ENCODE data around the gene RIPPLY3.

DNA sequence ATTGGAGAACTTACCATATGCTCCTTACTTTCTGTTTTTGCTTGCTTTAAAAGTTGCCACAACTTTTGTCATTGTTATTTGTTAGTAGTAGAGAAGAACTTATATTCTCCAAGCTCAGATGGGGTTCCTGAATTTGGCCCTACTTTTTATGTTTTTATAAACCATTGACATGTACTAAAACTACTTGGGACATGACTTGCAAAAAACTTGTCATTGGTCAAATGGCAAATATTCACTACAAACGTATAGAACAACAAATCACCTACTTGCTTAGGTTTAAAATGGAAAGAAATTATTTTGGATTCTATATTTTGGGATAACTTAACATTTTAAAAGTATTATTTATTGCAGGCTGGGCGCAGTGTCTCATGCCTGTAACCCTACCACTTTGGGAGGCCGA is 33.7 kb downstream of the RIPPLY3 start:
- TF ChIP-seq EZH2 (IDR thresholded peaks at IDR 0.05; ENCODE audit: borderline replicate concordance, low read depth, low read length, severe bottlenecking), result no peak
- TF ChIP-seq, protein P1, sequence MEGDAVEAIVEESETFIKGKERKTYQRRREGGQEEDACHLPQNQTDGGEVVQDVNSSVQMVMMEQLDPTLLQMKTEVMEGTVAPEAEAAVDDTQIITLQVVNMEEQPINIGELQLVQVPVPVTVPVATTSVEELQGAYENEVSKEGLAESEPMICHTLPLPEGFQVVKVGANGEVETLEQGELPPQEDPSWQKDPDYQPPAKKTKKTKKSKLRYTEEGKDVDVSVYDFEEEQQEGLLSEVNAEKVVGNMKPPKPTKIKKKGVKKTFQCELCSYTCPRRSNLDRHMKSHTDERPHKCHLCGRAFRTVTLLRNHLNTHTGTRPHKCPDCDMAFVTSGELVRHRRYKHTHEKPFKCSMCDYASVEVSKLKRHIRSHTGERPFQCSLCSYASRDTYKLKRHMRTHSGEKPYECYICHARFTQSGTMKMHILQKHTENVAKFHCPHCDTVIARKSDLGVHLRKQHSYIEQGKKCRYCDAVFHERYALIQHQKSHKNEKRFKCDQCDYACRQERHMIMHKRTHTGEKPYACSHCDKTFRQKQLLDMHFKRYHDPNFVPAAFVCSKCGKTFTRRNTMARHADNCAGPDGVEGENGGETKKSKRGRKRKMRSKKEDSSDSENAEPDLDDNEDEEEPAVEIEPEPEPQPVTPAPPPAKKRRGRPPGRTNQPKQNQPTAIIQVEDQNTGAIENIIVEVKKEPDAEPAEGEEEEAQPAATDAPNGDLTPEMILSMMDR (IDR thresholded peaks at IDR 0.05; ENCODE audit: borderline replicate concordance, extremely low read depth, low read length, poor library complexity, severe bottlenecking), result no peak

Data from DND-41 (cell line).